GM21515 (cell line): ENCODE measurements around the gene CBX6.
"Not testable (repeated sequence)": the region's sequence is repeated elsewhere in the genome, so short reads cannot be mapped to it uniquely, and the experiment has no call there.

Experiments used
- ATAC-seq: cut with Tn5 transposase; IDR thresholded peaks from one replicate; pipeline ENCODE4 v1.9.1; 2021; ENCODE audit not compliant: unreplicated experiment

CBX6 gene

DNA sequence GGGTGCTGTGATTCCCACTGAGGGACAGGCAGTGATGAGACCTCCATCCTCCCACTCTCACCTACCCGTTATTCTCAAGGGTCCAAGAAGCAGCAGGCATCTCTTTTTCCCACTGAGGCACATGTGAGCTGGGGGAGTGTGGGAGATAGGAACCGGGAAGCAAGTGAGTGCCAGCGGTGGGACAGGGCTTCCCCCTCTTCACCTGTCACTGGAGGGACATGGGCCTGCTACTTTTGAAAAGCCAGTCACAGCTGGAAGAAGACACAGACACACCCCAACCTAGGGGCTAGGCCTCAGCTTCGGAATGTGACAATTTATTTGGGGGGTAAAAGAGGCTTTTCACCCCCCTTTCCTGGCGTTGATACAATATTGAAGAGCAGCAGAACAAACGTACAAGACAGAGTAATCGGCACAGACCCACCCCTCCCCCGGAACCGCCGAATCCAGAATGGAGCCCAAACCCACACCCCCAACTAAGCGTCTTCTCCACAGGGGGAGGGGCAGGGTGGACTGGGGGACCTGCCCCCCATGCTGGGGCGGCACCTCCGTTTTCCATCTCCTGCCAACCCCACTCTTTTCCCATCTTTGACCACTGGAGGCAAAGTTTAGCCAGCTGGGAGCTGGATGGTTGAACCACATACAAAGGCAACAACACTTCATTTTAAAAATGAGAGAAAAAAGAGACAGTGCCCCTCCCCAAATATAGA lies 10.7 kb downstream of the CBX6 start:
- no peak for ATAC-seq

DNA sequence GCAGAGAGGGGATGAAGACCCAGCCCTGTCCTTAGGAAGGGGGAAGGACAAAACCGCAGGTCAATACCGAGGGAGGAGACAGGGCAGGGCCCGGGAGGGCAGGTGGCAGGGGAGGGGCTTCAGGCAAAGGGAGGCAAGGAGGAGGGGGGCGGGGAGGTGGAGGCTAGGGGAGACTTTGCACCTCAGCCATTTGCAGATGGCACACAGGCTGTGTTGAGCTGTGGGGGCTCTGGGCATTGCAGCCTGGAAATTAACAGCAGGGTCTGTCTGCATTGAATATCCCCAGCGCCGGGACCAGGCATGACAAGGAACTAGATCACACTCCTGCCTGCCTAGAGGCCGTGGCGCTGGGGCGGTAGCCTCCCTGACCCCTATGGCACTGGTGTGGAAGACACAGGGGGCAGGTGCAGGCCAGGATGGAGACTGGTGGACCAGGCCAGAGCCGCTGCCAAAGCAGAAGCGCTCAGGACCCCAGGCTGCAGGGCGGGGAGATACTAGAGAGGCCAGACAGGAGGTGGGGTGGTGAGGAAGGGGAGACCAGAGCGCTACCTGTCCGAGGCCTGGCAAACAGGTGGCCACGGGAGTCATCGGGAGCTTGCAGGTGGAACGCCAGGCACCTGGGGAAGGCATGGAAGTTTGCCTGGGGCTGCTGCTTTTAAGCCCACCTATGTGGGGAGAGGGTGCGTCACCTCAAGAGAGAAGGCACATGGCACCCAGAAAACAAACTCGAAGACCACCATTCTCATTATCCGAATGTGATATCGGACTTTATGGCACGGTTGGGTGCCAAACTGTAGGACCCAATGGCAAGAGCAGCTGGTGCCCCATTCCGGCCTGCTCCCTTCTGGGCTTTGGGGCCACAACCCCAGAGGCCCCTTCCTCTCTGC lies 11.5 kb downstream of the CBX6 start:
- no peak for ATAC-seq

DNA sequence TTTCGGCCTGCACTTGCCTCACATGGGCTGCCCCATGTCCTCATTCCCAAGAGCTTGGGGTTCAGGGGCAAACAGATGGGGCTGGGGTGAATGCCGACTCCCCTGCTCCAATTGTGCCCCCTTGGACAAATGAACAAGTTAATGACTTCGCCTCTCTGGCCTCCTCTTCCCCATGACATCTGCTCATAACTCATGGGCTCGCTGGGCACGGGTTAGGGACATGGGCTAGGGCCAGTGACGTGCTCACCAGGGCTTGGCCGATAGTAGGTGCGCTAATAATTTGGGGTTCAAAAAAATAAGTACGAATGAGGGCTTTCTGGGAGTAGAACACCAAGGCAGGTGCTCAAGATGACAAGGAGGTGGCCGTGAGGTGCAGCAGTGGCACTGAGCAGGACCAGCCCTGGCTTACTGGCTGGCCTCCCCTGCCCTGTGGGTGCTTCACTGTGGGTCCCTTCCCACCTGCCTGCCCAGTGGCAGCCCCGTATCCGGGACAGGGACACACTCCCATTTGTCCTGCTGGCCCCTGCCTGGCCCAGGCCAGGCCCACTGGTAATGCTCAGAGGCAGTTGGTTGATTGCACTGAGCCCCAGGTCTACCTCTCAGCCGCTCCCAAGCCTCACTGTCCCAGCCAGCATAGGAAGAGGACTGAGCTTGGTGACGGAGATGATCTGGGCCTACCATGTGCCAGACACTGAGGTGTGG lies 12.3 kb downstream of the CBX6 start:
- ATAC-seq: no peak

DNA sequence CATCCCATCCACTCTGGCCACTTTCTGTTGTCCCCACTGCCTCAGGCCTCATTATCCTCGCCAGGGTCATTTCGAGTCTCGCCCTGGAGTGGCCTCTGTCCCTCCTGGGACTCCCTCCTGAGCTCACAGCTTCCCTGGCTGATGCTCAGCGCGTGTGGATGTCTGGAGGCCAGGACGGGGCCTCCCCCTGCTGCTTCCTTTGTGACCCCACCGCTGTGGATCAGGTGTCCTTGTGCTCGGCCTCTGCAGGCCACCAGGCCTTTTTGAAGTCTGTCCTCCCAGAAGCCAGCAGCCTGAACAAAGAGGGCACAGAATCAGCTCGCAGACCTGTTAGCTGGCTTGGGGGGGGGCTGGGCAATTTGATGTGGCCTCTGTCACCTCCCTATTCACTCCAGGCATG lies 13.5 kb downstream of the CBX6 start:
- no peak for ATAC-seq

DNA sequence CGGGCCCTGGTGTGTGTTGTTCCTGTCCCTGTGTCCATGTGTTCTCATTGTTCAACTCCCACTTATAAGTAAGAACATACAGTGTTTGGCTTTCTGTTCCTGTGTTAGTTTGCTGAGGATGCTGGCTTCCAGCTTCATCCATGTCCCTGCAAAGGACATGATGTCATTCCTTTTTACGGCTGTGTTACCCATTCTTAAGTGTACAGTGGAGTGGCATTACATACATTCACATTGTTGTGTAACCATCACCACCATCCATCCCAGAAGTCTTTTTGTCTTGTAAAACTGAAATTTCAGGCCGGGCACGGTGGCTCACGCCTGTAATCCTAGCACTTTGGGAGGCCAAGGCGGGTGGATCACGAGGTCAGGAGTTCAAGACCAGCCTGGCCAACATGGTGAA lies 17.5 kb downstream of the CBX6 start:
- not testable (repeated sequence) for ATAC-seq

DNA sequence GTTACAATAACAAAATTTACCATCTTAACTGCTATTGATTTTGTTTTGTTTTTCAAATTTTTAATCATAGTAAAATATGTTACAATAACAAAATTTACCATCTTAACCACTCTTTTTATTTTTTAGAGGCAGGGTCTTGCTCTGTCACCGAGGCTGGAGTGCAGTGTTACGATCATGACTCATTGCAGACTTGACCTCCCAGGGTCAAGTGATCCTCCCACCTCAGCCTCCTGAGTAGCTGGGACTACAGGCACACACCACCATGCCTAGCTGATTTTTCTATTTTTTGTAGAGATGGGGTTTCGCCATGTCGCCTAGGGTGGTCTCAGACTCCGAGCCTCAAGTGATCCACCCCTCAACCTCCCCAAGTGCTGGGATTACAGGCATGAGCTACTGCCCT lies 18.1 kb downstream of the CBX6 start:
- ATAC-seq: not testable (repeated sequence)

DNA sequence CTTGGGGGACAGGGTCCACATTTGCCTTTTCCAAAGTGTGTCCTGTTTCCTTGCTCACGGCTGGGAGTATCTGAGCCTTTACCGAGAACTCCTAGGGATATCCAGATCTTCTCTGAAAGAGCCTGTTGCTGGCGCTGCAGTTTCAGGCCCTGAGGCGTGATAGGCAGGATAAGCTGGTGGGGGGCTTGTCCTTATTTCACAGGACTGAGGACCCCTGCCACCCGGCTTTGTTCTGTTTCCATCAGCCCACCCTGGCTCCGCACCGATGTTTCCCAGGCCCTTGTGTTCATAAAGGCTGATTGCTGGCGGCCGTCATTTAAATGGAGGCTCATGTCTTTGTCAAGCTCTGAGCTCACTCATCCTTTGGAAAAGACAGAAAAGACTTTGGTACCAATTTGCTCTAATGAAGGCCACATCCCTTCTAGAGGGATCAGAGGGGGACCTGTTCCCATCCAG lies 18.8 kb downstream of the CBX6 start:
- ATAC-seq: no peak

DNA sequence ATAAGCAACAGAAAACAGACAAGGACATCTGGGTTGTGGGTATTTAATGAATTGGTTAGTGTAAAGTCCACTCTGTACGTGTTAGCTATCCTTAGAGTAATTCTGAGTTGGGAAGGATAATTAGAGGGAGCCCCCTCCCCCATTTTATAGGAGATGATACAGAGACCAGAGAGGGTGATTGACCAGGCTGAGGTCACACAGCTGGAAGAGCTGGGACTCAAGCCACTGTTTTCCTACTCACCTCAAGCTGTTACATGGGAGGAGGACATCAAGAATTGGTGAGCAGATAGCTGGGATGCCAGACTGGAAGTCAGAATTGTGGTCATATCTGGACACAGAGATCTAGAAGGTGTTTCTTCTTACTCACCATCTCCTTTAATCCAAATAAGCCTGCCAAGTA lies 19.5 kb downstream of the CBX6 start:
- no peak for ATAC-seq

DNA sequence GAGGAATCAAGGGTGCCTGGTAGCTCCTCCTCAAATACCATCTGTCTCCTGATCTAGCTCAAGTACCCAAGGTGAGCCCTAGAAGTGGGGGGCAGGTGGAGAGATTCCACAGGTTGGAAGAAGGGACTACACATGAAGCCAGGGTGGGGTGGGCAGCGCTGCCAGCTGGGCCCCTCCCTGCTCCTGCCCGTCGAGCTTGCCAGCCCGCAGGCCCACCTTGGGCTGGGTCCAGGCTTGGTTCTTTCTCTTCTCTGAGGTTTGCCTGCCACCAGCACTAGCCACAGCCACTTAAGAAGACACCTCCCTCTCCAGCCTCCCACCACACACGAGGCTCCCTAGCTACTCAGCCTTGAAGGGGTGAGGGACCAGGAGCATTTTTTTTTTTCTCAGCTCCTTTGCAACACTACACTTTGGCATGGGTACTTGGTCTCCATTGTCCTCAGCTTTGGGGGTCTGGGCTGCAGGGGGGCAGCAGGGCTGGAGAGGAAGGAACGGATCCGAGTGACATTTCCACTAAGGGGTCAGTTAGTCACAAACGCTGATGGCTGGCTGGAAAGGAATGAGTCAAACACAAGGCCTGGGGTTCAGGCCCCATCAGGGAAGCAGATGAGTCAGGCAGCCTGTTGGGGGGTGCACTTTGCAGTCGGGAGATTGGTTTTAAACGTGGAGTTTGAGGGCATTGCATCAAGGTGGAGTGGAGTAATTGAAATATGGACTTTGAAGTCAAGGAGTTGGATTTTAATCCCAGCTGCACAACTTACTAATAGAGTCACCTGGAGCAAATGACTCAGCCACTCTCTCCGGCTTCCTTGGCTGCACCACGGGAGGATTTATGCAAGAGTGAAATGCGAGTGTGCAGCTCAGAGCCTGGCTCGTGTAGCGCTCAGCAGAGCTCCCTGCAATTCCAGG lies 20.8 kb downstream of the CBX6 start:
- no peak for ATAC-seq

DNA sequence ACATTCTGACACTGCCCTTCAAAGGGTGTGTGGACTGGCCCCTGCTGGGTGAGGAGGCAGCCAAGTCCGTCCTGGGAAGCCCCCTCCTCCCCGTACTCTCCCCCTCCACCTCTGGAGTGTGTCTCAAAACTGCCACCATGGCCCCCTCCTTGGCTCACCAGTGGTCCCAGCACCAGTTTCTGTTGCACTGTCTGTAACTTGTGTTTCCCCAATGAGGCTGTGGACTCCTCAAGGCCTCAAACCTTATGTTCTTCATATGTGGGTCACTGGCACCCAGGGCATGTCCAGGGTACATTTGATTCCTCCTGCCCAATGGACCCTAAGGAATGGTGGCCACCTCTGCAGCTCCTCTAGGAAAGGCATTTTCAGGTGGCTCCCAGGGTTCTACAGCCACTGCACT lies 21.6 kb downstream of the CBX6 start:
- ATAC-seq: no peak

DNA sequence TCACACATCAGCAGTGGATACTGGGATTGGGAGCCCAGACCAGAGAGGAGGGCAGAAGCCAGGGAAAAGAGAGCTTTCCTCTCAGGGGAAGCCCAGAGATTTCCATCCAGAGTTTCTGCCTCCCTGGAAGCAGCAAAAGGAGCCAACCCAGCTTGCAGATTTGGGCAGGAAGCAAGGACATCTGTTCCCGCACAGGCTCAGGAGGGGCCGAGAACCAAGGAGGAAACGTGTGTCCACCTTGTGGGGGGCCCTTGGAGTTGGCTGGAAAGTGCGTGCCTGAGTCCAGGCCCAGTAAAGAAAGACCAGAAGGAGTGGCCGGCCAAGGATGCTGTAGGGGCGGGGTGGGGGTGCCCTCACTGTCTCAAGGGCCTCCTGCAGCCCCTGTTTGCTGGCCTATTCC lies 22.2 kb downstream of the CBX6 start:
- ATAC-seq: no peak

DNA sequence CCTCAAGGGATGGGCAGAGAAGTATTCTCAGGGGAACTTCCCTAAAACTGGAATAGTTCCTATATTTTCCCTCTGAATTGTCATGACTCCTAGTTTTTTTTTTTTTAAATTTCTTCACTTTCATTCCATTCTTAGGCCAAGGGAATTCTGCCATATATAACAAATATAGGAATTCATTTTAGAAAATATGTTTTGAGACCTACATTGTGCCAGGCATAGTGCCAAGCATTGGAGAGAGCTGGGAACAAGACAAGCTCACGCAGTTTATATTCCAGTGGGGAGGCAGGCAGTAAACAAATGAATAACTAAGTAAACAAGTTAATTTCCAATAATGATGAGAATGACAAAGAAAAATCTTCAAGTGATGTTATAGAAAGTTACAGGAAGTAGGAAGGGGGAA lies 25.6 kb downstream of the CBX6 start:
- no peak for ATAC-seq

DNA sequence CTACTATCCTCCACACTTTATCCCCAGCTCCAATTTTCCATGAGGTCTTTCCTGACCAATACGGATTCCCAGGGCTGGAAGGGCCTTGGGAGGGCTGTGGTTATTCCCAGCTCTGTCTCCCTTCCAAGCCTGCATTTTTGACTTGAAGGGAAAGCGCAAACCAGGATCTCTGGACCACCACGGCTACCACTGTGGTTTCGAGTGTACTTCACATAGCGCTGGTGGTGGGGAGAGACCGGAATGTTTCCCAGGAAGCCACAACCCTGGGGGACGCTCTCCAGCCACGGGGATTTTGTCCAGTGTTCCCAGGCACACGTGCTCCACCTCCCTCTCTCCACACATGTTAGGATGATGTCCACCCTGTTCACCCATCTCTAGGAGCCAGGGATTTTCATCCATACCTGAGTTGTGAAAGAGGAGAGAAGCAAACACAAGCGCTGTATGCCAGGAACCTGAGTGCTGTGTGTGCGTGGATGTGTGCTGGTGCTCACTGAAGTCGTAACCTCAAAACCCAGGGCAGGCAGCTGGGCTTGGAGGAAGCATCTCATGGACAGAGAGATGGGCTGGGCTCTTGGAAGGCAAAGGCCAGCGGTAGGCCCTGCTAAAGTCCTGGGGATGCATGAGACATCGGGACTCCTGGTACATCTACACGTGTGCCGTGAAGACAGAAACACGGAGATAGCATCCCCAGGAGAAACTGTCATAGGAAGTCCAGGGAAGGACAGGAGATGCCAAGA lies 26.8 kb downstream of the CBX6 start:
- no peak for ATAC-seq

DNA sequence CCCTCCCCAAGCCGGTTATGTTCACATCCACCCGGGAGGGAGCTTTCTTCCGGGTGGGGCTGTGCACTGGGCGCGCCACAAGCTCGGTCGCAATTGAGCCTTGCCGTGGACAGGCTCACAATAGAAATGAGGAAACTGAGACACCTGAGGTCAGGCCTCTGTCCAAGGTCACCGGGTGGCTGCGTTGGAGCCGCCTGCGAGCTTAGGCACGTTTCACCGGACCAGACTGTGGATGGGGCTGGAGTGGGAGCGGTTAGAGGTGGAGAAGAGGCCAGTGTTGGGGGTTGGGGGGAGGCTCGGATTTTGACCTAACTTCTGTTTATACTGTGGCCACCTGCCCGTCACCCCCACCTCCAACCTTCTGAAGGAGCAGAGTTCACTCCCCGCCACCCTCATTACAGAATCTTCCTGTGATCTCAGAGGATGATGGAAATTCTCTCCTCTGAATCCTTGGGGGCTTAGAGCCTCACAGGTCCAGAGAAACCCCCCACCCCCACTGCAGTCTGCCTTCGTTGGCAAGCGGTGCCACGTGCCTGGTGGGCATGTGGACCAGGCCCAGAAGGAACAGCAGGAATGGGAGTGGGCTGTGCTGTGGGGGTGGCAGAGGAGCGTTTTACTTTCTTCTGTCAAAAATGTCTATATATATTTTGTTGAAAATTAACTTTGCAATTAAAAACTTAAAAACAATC lies 27.6 kb downstream of the CBX6 start:
- ATAC-seq: no peak

DNA sequence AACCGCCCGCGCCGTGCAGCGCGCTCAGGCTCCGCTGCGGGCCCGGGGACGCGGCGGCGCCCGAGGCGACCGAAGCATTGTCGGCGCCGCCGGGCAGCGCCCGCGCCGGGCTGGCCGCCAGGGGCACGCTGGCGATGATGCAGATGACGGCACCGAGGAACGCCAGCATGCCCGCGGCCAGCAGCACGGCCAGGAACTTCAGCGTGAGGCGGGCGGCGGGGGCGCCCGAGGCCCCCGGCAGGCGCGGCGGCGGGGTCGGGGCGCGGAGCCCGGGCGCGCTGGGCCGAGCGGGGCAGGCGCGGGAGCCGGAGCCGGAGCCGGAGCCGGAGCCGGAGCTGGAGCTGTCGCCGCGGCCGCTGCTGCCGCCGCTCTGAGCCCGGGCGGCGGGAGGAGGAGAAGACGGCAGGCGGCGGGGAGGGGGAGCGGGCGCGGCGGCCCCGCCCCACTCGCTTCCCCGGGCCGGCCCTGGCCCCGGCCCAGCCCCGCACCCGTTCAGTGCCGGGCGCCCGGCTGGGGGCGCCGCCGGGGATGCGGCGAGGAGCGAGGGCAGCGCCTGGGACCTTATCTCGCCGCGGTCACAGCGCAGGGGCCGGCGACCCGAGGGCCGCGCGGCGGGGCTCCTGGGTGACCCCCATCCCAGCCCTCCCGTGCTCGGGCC lies 28.2 kb downstream of the CBX6 start, which contains the start of gene NPTXR:
Gene NPTXR (minus strand): TSS at position 372 of the 658 bp plus-strand sequence.
- ATAC-seq: no peak

DNA sequence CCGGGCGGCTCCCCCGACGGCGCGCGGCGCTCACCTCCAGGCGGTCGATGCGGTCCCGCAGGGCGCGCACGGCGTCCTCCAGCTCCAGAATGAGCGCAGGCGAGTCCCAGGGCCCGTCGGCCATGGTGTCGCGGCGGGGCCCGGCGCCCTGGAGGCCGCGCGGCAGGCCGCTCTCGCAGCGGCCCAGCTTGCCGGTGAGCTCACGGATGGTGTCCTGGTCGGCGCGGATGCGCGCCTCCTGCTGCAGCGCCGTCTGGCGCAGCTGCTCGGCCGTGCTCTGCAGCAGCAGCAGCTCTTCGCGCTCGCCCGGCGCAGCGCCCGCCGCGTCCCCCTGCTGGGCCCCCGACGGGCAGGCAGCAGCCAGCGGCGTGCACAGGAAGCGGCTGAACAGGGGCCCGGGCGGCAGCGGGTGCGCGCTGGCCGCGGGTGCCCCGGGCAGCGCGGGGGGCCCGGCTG lies 28.8 kb downstream of the CBX6 start:
- ATAC-seq: no peak

DNA sequence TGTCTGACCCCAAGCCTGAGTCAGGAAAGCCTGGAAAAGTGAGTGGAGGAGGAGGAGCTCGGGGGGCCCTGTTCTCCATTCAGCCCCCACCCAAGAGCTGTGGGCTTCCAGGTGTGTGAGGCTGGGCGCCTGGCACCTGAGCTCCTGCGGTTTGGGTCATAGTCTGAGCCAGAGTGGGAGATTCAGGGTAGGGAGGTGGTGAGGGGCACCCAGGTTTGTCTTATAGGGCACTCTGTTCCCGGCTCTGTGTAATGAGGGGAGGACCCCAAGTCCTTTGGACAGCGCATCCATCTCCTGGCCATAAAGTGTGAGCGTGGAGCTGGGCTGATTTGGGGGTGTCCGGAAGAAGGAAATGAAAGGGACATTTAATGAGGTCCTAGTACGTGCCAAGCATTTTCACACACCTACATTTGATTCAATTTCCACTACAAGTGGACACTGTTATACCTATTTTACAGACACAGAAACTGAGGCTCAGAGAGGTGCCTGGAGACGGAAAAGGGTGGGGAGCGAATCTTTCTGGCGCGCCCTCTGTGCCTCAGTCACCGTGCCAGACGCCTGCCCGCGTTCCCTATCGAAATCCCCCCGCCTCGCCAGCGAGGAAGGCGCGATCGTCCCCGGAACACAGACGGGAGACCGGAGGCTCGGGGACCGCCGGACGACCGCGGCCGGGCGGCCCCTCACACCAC lies 29.4 kb downstream of the CBX6 start:
- ATAC-seq: no peak

DNA sequence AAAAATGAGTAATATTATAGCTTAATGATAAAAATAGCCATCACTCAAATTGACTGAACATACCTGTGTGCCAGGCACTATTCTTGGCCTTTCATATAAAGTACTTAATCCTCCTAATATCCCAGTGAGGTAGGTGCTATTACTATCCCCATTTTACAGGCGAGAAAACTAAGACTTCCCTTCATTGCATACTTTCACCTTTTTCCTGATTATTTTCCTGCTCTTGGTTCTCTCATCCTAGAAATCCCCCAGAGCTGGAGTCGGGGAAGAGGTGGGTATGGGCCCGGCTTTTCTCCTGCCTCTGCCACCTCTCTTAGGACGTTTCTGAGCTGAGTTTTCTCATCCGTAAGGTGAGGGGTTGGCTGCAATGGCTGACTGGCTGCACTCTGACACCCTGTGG lies 30.4 kb downstream of the CBX6 start:
- no peak for ATAC-seq
